ENCODE results near the gene LGR5.

GRCh38 chr12:71460318-71460717 lies 20.7 kb downstream of the LGR5 start:
- TF ChIP-seq EZH2phosphoT487 (IDR thresholded peaks at IDR 0.05; ENCODE audit: borderline replicate concordance) (no peak), RAD21 (IDR thresholded peaks at IDR 0.05; ENCODE audit: low read depth) (no peak), POLR2A (IDR thresholded peaks at IDR 0.05; ENCODE audit: borderline replicate concordance, extremely low read depth, insufficient read depth, insufficient read length) (no peak)
